Esophagus muscularis mucosa (tissue), 4 donors: ENCODE measurements around the gene RAB4A.

Experiments
- EP300 ChIP-seq: sonication (generic); formaldehyde crosslinking; IDR thresholded peaks from one replicate; pipeline ENCODE4 v1.6.1; 2017; ENCODE audit warnings: antibody characterized with exemption
- POLR2A ChIP-seq: fragments of 450-650 bp; IDR thresholded peaks from one replicate; pipeline ENCODE4 v1.6.1; 2017; ENCODE audit warnings: antibody characterized with exemption, moderate library complexity, mild to moderate bottlenecking, low read depth
- POLR2AphosphoS5 ChIP-seq, 2 donors: sonication (generic); formaldehyde crosslinking; IDR thresholded peaks; one replicate each; pipeline ENCODE4 v1.6.1; 2017; ENCODE audit warnings: antibody characterized with exemption in 2 of 2
- TF ChIP-seq, protein P1 (sequence below), 3 experiments: fragments of 200-600 bp in 2 of 3; fragments of 450-650 bp in 1 of 3; sonication (generic) in 2 of 3; IDR thresholded peaks; one replicate each; pipeline ENCODE4 v1.5.1; 2017 to 2019; ENCODE audit warnings: antibody characterized with exemption in 3 of 3, mild to moderate bottlenecking in 2 of 3, moderate library complexity in 1 of 3

DNA sequence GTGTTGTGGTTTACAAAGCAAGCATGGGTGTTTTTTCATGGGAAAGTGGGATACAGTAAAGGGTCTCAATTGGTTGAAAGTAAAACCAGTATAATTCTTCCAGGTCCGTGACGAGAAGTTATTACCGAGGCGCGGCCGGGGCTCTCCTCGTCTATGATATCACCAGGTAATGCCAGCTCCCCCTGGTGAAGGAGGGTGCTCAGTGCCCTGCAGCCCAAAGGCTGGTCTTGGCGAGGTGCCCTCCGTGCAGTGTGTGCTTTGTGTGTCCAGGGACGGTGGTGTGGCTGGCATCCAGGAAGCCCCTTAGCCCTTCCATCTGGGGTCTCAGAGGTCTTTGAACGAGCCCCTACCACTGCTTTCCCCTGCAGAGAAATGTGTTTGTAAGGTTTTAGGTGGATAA, 24.8 kb downstream of the RAB4A start:
- TF ChIP-seq, protein P1, sequence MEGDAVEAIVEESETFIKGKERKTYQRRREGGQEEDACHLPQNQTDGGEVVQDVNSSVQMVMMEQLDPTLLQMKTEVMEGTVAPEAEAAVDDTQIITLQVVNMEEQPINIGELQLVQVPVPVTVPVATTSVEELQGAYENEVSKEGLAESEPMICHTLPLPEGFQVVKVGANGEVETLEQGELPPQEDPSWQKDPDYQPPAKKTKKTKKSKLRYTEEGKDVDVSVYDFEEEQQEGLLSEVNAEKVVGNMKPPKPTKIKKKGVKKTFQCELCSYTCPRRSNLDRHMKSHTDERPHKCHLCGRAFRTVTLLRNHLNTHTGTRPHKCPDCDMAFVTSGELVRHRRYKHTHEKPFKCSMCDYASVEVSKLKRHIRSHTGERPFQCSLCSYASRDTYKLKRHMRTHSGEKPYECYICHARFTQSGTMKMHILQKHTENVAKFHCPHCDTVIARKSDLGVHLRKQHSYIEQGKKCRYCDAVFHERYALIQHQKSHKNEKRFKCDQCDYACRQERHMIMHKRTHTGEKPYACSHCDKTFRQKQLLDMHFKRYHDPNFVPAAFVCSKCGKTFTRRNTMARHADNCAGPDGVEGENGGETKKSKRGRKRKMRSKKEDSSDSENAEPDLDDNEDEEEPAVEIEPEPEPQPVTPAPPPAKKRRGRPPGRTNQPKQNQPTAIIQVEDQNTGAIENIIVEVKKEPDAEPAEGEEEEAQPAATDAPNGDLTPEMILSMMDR (IDR thresholded peaks at IDR 0.05): no peak
- TF ChIP-seq POLR2A (no peak), POLR2AphosphoS5 (IDR thresholded peaks at IDR 0.05) (no peak), EP300 (no peak)
